Activated T-helper 1 cell treated with Interleukin-2 at 50 U/mL for 16 hours (primary cell): ENCODE results near the gene SLC25A3.
"Not testable (repeated sequence)": the region's sequence is repeated elsewhere in the genome, so short reads cannot be mapped to it uniquely, and the experiment has no call there.

Experiments used
- DNase-seq: peaks from one replicate; pipeline ENCODE4 v3.0.0-alpha.2; 2020; ENCODE audit warnings: low read depth

SLC25A3 gene

DNA sequence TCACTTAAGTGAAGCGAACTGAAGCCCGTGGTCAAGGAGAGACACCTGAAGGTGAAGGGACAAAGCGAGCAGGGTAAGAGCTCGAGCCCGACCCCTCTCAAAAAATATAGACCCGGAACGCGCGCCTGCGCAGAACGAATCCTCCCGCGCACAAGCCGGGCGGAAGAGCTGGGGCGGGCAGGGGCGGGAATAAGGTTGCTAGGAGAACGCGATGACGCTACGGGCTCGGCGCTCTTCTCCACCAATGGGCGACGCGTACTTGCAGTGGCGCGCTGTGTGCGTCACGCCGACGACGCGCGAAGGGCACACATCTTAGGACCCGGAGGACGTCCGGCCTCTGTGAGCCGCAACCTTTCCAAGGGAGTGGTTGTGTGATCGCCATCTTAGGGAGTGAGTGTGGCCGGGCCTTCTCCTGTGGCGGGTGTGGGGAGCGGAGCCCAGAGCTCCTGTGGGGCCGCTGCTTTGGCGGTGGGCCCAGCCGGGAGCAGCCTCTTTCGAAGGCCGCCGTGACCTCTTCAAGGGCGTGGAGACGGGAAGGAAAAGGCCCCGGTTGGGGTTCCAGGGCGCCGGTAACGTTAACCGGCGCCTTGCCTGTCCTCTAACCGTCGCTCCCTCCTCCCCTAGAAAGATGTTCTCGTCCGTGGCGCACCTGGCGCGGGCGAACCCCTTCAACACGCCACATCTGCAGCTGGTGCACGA, at the start of gene SLC25A3:
TSS of gene SLC25A3 (plus strand) at position 336 of the 699 bp plus-strand sequence. CDS start at position 629, 293 bp downstream.
- DNase-seq: peak; percentile 93

DNA sequence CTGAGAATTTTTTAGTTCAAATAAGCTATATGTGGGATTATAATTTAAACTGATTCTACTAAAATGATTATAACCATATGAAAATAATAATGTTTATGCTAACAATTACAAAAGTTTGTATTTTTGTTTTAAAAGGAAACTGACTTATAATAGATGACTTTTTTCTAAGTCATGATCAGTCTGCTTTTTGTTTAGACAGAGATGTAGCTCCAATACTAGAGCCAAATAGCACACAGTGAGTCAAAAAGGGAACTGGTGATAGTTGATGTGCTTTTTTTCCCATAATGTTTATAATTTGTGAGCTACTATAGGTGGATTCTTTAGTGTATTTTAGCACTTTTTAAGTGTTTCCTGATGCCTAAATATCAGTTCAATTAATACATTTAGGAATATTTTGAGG, 49.8 kb upstream of the SLC25A3 start:
- DNase-seq: no peak

DNA sequence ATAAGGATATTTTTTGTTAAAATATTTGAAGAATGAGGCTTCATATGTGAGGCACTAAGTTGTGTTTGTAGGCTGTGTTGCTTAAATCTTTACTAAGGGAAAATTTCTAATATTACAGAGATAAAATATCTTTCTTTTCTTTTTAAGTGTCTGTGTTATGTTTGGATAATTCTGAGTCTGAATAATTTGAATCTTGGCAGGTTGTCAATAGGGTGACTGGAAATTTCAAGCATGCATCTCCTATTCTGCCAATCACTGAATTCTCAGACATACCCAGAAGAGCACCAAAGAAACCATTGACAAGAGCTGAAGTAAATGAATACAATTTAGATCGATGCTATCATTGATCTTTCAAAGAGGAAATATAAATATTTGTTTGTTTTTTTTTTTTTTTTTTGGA, 48.7 kb upstream of the SLC25A3 start:
- DNase-seq: no peak

DNA sequence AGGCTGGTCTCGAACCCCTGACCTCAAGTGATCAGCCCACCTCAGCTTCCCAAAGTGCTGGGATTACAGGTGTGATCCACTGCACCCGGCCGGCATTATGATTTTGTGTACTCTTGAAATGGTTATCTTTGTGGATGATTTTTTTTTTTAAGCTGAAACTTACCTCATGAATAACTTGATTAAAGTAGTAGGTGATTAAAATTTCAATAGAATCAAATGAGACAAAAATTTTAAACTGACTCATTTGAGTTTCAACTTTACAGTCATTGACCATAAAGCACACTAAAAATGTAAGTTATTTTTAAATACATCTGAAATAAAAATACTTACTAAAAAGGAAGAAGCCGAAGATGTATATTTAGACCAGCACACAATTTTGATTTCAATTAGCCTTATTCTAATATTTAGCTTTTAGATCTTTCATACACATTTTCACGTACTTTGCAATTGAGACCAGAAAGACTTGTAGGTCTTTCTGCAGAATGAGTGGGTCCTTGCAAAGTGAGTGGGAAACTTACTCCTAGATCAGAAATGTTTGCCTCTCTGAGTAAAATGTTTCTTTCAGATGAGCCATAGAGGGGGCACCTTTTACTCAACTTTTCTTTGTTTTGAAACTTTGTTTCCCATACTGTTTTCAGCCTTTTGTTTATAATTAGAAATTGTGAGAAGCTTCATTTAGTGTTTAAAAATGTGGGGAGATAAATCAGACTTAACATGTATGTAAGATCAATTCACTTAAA, 43.9 kb upstream of the SLC25A3 start:
- no peak for DNase-seq

DNA sequence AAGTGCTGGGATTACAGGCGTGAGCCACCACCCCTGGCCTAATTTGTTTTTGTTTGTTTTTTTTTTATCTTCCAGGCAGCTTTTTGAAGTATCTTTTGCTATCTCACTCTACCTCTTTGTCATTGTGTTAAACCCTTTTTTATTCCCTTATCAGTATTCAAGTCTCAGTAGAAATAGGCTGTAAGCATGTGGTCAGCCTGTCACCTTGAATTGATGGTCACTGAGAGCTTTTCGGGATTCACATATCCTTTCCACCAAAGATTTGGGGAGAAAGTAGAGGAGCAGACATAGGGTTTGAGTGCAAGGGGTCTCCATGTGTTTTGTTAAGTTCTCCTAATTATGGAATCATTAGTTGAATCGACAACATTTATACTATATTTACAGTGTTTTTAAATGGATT, 41.7 kb upstream of the SLC25A3 start:
- DNase-seq: no peak

DNA sequence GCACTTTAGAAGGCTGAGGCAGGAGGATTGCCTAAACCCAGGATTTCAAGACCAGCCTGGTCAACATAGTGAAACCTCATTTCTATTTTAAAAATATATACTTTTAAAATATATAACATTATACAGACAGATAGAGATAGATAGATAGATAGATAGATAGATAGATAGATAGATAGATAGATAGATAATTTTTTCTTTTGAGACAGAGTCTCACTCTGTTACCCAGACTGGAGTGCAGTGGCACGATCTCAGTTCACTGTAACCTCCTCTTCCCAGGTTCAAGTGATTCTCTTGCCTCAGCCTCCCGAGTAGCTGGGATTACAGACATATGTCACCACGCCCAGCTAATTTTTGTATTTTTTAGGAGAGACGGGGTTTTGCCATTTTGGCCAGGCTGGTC, 35.4 kb upstream of the SLC25A3 start:
- DNase-seq: not testable (repeated sequence)

DNA sequence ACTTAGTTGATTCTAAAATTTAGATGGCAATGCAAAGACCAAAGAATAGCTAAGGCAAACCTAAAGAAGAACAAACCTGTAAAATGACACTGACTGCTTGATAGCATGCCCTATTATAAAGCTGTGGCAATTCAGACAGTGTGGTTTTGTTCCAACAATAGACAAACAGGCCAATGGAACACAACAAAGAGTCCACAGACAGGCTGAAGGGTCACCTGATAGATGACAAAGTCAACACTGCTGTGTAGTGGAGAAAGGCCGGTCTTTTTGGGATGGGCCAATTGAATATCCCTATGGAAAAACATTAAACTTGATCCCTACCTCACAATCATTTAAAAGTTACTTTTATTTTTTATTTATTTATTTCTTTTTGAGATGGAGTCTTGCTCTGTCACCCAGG, 33.8 kb upstream of the SLC25A3 start:
- no peak for DNase-seq

DNA sequence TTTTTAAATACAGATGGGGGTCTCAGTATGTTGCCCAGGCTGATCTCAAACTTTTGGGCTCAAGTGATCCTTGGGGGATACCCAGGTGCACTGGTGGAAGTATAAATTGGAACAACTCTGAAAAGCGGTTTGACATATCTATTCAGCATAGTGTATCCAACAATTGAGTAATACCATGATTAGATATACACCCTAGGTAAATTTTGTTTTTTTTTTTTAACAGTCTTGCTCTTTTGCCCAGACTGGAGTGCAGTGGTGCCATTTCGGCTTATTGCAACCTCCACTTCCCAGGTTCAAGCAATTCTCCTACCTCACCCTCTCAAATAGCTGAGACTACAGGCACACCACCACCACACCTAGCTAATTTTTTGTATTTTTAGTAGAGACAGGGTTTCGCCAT, 31.6 kb upstream of the SLC25A3 start:
- DNase-seq: no peak

DNA sequence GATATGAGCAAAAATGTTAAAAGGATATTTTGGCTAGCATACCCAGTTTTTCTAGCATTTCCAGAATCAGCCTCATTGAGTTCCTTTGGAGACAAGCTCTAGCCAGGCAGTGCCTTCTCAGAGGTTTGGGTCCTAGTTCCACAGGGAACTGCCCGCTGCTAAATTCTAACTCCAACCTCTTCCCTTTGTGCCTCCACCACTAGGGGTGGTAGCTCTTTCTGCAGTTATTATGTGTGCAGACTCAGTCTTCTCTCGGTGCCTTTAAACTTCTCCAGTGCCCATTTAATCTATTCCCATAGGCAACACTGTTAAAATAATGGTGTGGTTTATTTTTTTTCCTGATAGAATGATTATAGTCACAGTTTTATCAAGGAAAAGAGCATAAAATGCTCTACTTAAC, 21.5 kb upstream of the SLC25A3 start:
- DNase-seq: no peak

DNA sequence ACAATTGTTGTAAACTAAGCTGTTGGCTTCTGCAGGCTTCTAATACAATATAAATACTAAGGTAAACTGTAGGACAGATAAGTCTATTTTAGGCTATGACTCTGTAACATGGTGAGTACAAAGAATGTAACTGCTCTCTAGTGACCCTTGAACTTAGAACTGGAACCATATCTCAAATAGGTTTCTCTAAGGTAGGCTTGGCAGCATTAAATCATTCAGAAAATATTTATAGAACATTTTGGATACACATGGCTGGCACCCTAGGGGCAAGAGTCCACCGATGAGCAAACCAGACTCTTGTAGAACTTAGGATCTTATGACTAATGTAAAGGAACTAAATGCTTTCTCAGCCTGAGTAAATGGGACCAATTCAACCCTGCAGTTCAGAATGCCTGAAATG, 19.4 kb upstream of the SLC25A3 start:
- no peak for DNase-seq

DNA sequence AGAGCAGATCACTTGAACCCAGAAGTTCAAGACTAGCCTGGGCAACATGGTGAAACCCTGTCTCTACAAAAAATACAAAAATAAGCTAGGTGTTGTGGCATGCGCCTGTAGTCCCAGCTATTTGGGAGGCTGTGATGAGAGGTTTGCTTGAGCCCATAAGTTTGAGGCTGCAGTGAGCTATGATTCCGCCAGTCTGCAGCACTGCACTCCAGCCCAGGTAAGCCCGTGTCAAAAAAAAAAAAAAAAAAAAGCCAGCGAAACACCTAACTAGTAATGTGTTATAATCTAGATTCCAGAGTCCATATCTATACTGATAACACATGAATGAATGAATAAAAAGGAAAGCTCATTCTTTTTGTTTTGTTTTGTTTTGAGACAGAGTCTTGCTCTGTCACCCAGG, 18.5 kb upstream of the SLC25A3 start:
- no peak for DNase-seq

DNA sequence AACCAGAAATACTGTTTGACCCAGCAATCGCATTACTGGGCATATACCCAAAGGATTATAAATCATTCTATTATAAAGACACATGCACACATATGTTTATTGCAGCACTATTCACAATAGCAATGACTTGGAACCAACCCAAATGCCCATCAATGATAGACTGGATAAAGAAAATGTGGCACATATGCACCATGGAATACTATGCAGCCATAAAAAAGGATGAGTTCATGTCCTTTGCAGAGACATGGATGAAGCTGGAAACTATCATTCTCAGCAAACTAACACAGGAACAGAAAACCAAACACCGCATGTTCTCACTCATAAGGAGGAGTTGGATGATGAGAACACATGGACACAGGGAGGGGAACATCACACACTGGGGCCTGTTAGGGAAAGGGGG, 16.7 kb upstream of the SLC25A3 start:
- DNase-seq: not testable (repeated sequence)

DNA sequence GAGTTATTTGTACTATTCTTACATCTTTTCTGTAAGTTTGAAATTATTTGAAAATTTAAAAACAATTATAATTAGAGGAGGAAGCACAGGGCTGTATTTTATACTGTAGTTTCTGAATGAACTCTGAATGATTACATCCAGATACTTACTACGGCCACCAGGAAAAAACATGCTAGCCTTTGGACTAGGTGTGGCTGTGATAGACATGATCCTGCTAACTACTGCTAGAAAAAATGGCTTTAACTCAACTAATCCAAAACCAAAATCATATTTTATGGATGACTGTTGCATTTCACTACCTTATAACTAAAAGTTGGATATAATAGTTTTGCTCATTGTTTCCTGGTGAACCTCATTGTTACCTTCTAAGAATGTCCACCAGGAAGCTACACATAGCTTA, 15.1 kb upstream of the SLC25A3 start:
- no peak for DNase-seq

DNA sequence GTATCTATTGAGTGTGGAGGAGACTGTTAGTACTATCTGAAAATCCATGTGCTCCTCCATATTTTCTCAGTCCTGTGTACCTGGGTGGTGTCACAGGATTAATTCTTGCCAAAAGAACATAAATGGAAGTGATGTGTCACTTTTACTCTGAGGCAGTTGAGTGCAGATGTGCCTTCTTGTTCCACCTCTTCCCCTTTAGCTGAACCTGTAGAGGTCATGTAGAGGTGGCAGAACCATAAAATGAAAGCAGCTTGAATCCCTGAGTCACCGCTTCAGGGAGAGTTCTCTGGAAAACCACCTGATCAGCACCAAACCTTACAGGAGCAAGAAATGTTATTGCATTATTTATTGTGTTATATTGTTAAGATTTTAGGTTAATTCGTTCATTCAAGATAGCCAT, 14.7 kb upstream of the SLC25A3 start:
- no peak for DNase-seq

DNA sequence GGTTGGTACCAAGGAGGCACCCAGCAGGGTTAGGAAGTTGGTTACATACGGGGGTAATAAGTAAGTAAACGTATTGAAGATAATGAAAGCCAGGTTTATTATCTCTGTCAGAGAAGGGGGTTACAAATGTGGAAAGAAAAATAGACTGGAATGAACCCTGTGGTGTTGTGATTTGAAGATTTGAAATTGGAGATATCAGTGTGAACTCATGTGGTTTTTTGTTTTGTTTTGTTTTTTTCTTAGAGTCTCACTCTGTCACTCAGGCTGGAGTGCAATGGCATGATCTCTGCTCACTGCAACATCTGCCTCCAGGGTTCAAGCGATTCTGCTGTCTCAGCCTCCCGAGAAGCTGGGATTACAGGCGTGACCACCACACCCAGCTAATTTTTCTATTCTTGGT, 14.1 kb upstream of the SLC25A3 start:
- no peak for DNase-seq

DNA sequence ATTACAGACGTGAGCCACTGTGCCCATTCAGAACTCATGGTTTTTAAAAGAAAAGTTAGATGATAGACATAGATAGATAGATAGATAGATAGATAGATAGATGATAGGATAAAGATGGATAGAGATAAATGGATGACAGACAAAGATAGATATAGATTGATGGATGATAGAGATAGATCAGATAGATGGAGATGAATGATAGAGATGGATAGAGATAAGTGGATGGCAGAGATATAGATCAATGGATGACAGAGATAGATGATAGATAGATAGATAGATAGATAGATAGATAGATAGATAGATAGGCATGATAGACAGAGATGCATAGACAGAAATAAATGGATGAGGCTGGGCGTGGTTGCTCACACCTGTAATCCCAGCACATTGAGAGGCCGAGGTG, 13.7 kb upstream of the SLC25A3 start:
- DNase-seq: no peak

DNA sequence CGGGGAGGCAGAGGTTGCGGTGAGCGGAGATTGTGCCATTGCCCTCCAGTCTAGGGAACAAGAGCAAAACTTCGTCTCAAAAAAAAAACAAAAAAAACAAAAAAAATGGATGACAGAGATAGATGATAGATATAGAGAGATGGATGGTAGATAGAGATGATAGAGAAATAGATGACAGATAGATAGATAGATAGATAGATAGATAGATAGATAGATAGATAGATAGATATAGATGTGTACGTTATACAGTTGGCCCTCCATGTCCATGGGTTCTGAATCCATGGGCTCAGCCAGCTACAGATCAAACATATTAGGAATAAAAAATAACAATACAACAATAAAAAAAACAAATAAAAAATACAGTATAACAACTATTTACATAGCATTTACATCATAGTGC, 12.8 kb upstream of the SLC25A3 start:
- DNase-seq: no peak

DNA sequence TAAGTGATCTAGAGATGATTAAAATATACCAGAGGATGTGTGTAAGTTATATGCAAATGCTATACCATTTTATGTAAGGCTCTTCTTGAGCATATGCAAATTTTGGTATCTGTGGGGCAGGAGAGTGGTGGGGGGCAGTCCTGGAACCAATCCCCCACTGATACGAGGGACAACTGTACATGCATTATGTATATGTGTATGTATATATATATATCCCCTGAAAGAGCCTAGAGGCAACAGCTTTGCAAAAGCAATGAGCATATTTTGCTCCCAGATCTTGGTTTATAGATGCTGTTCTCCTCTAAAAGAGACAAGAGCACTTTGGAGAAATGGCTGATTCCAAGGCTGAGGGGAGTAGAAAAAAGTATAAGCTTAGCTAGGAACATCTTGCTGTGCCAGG, 12.4 kb upstream of the SLC25A3 start:
- no peak for DNase-seq

DNA sequence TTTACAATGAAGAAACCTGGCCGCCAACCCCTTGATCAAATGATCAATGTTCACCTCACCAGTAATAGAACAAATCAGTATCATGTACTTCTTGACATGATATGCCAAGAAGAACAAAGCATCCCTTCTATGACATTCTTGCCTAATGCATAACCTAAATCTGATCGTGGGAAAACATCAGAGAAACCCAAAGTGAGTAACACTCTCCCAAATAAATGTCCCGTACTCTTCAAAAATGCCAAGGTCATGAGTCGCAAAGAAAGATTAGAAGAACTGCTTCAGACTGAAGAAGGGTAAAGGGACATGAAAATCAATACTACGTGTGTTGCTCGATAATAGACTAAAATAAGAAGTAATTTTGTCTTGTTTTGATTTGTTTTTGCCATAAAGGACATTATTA, 11.4 kb upstream of the SLC25A3 start:
- no peak for DNase-seq

DNA sequence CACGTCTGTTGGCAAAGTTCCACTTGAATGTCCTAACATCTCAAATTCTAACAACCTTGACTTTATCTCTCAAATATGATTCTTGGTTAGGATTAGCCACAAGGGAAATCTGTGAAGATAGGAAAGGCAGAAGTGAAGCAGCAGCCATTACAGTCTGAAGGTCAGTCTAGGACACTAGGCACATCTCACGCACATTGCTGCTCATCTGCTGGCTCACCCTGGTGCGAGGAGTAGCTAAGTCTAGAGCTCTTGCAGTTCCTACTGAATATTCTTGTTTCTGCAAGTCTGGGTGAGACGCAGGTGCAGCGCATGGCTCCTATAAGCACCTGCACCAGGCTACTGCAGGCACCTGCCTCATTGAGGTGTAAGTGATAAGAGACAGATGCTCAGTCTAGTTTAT, 6.4 kb upstream of the SLC25A3 start:
- no peak for DNase-seq

DNA sequence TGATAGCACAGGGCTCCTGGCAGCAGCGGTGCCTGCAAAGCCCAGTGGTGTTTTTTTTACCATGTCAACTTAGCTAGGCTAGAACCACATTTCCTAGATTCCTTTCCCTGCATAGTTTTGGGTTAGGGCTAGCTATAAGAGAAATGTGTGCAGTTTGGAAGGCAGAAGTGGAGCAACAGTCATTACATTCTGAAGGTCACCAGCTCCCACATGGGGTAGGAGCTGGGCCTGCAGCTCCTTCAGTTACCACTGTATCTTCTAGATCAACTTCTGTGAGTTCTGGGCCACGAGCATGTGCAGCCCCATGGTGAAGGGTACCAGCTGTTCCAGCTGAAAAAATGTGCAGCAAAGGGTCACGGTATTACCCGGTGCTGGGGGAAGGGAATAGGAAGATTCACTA, 2.3 kb upstream of the SLC25A3 start:
- no peak for DNase-seq

DNA sequence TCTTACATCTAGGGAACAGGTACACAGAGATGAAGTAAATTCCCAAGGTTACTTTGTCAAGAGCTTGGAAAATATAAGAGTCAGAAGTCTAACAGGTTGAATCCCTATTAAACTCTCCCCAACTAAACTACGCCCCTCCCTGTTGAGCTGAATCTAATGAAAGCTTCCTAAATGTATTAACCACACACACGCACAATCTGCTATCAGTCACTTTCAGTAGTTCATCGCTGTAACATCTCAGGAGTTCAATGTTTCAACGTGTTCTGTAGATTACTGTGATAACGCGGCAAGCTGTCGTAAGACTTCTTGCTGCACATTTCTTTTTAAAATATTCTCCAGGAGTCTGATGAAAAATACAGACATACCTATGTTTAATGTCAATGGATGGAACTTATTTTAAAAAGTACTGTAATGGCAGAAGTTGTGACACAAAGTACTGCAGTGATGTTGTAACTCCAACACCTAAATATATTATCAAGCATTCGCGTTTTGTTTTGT, 612 bp upstream of the SLC25A3 start:
- no peak for DNase-seq

DNA sequence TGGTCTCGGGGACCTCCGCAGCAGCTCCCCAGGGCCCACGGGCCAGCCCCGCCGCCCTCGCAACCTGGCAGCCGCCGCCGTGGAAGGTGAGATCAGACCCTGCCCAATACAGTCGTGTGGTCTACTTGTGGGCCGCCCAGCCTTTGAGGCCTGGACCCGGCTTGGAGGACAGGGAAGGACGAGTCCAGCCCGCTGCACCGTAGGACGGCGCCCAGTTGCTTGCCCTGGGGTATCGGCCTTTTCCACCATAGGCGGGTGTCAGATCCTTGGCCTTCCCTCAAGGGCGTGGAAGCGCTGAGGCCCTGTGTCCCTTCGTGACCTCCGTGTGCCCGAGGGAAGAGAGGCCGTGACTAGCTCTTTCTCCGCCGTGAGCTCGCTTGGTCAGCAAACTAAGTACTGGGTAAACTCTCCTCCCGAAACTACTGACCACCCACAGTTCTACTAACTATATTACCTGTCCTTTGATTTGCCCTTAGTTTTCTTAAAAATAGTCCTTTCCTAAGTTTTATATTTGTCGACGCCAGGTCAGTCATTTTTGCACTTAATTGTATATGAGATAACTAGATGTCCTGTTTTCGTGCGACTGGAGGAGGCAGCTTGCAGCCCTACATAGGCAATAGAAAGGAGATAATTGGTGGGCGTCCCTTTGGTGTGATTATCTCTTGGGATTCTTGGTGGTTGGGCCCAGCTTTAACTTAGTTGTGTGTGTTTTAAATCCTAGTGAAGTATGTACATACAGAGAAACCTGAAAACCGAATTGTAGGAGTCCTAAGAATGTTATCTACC, 757 bp downstream of the SLC25A3 start:
- DNase-seq: no peak
